Astrocyte of the spinal cord (primary cell): ENCODE results near the gene GRB10.

Source experiments
- DNase-seq: peaks from one replicate; pipeline ENCODE4 v3.0.0; 2011; ENCODE audit warnings: low read depth, low spot score
- H3K4me3 ChIP-seq: 2 replicates; pipeline ENCODE4 v1.5.1; 2011; ENCODE audit warnings: low read depth, mild to moderate bottlenecking, low read length, moderate library complexity
- CTCF ChIP-seq: IDR thresholded peaks from 2 replicates; pipeline ENCODE4 v1.5.1; 2012; ENCODE audit warnings: low read depth, mild to moderate bottlenecking, low read length, inconsistent platforms
- in situ Hi-C: cut with HindIII; loops from 2 replicates; pipeline ENCODE4 v1.10.0; 2017; ENCODE audit warnings: low sequenced_read_pairs

GRB10 gene

GRCh38 chr7:50814166-50814565, 31.5 kb upstream of the GRB10 start:
- H3K4me3 ChIP-seq, result no peak overlapping the region
- no peak for TF ChIP-seq CTCF
- no peak for DNase-seq
- in situ Hi-C loops, result no loop called here

GRCh38 chr7:50812841-50813475, 30.3 kb upstream of the GRB10 start:
- peak; percentile 69 for DNase-seq
- no peak for TF ChIP-seq CTCF
- in situ Hi-C loops, result no loop called here
- H3K4me3 ChIP-seq, result no peak overlapping the region

- in situ Hi-C loops, result no loop called here
- no peak overlapping the region for H3K4me3 ChIP-seq
- DNase-seq, result no peak
- TF ChIP-seq CTCF, result no peak
Measured at GRCh38 chr7:50812094-50812493, 29.4 kb upstream of the GRB10 start.

- in situ Hi-C loops, result no loop called here
- no peak for DNase-seq
- H3K4me3 ChIP-seq, result no peak overlapping the region
- no peak for TF ChIP-seq CTCF
Measured at GRCh38 chr7:50808282-50808888, 25.7 kb upstream of the GRB10 start.

GRCh38 chr7:50807026-50807730, 24.5 kb upstream of the GRB10 start:
- no peak overlapping the region for H3K4me3 ChIP-seq
- peak; percentile 50 for DNase-seq
- TF ChIP-seq CTCF, result no peak
- in situ Hi-C loops, result no loop called here

GRCh38 chr7:50806143-50806542, 23.4 kb upstream of the GRB10 start:
- in situ Hi-C loops, result no loop called here
- no peak for TF ChIP-seq CTCF
- DNase-seq, result no peak
- no peak overlapping the region for H3K4me3 ChIP-seq
